SIG-M5 (cell line): ENCODE data around the gene UNCX.

ENCODE experiments used
- DNase-seq: peaks from one replicate; lab custom pipeline; 2025; lab: John Stamatoyannopoulos, UW

UNCX gene

GRCh38 chr7:1232103-1232466, 587 bp upstream of the UNCX start:
- no peak for DNase-seq

DNA sequence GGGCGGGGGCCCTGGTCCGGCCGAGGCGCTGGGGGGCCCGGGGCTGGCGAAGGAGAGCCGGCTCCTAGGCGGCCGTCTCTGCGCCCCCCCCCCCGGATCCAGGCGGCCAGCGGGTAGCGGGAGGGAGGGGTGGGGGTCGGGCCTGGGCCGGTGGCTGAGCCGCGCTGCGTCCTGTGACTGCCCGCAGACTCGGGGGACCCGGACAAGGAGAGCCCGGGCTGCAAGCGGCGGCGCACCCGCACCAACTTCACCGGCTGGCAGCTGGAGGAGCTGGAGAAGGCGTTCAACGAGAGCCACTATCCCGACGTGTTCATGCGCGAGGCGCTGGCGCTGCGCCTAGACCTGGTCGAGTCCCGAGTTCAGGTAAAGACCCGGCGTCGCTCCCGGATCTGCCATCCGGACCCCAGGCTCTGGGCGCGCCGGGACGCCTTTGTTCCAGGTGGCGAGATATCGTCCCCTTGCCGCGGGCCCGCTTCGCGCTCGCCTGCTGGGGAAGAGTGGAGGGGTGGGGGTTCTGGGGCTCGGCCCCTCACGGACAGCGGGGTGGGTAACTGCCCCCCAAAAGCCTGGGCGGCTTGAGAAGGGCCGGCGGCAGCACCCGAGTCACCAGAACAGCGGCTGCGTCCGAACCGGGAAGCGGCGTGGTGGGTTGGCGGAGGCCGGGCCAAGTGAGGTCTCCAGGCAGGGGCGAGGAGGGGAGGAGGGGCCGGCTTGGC, 819 bp downstream of the UNCX start:
- DNase-seq: no peak

GRCh38 chr7:1234049-1234880, 1.6 kb downstream of the UNCX start:
- DNase-seq: no peak

- no peak for DNase-seq
Observed at GRCh38 chr7:1234881-1235500, 2.3 kb downstream of the UNCX start.

DNA sequence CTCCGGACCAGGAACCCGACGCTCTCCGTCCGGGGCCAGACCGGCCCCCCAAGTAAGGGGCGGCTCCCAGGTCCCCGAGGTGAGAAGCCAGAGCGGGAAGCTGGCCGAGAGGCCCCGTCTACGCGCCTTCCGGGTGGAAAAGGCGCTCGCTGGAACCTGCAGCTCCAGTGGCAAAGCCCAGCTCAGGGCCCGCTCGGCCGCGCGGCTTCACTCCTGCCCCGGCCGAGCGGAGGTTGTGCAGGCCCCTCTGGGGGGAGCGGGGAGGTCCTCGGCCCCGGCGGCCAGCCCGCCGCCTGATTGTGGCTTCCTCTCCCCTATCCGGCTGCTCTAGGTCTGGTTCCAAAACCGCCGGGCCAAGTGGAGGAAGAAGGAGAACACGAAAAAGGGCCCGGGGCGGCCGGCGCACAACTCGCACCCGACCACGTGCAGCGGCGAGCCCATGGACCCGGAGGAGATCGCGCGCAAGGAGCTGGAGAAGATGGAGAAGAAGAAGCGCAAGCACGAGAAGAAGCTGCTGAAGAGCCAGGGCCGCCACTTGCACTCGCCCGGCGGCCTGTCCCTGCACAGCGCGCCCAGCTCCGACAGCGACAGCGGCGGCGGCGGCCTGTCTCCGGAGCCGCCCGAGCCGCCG, 2.9 kb downstream of the UNCX start:
- no peak for DNase-seq

DNA sequence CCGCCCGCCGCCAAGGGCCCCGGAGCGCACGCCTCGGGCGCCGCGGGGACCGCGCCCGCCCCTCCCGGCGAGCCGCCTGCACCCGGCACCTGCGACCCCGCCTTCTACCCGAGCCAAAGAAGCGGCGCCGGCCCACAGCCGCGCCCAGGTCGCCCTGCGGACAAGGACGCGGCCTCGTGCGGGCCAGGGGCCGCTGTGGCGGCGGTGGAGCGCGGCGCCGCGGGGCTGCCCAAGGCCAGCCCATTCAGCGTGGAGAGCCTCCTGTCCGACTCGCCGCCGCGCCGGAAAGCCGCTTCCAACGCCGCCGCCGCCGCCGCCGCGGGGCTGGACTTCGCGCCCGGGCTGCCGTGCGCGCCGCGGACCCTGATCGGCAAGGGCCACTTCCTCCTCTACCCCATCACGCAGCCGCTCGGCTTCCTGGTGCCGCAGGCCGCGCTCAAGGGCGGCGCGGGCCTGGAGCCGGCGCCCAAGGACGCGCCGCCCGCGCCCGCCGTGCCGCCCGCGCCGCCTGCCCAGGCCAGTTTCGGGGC, 3.5 kb downstream of the UNCX start:
- DNase-seq: no peak

- no peak for DNase-seq
Observed at GRCh38 chr7:1236831-1237701, 4.4 kb downstream of the UNCX start.

GRCh38 chr7:1237704-1238255, 5.1 kb downstream of the UNCX start:
- no peak for DNase-seq

DNA sequence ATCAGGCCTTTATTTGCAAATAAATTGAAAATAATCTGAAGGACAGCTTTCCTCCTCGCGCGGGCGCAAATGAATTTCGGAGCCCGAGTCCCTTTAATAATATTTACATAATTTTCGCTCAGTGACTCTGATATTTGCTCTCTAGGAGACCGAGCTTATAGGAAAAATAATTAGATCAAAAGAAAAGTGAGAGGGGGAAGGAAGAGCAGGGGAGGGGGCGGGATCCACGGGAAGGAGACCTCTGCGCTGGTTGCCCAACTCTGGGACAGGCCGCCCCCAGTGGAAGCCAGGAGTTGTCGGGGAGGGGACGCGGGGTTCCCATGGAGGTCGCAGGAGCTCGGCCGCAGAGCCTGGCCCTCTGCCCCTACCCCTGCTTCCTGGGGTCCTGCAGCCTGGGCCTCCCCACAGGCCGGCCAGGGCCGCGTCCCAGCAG, 5.8 kb downstream of the UNCX start:
- no peak for DNase-seq

- no peak for DNase-seq
Observed at GRCh38 chr7:1238931-1239802, 6.5 kb downstream of the UNCX start.

- DNase-seq: no peak
Observed at GRCh38 chr7:1239803-1240516, 7.3 kb downstream of the UNCX start.

GRCh38 chr7:1240517-1241257, 8.0 kb downstream of the UNCX start:
- no peak for DNase-seq

- no peak for DNase-seq
Observed at GRCh38 chr7:1241258-1241602, 8.6 kb downstream of the UNCX start.

GRCh38 chr7:1241603-1242255, 9.1 kb downstream of the UNCX start:
- no peak for DNase-seq

DNA sequence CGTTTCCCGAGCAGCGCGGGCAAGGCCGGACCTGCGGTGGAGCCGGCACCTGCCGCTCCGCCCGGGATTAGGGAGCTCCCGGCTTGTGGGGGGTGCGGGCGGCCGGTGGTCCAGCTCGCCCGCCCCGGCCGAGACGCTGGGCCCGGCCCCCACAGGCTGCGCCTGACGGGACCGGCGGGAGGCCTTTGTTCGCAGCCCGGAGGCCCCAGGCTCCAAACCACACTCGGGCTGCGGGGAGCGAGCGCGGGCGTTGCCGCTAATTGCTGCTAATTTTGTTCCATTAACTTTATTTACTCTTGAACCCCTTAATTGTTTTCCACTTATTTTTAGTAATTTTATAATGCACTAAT, 9.6 kb downstream of the UNCX start:
- DNase-seq: no peak

DNA sequence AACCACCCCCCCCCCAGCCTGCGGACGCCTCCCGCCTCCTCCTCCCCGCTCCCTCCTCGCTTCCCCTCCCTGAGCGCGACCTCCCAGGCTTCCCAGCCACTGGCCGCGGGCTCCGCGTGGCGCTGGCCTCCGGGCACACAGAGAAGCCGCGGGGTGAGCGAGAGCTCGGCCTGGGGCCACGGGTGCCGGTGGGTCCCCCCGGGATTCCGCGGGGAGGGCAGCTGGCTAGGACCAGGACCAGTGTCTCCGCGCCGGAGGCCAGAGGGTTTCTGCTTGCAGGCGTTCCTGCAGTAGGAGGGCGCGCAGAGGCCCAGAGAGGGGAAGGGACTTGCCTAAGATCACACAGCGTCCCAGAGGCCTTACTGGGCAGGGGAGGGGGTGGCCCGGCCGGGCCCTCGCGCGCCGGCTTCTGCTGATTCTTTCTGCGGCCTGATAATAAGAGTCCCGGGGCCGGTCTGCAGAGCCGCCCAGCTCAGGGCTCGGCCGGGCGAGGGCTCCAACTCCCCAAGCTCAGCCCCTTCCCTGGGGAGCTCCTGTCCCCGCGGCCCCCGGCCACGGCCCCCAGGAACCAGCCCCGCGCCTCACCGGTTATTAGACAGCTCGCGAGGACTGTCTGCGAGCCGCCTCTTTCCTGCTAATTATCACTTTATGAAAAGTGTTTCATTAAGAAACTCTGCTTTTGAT, 10.1 kb downstream of the UNCX start:
- DNase-seq: no peak

GRCh38 chr7:1243290-1243963, 10.8 kb downstream of the UNCX start:
- DNase-seq: no peak
